Transverse colon (tissue), 4 donors: Measurements from ENCODE around the gene JAG1. TPM values are rescaled to one million over a fixed set of nuclear protein-coding genes. Genes with fewer than 3 reads are reported as not detected.

Experiments used
- DNase-seq: peaks from one replicate; pipeline ENCODE4 v3.0.0-alpha.2; 2019
- H3K27ac ChIP-seq, 4 donors: fragments of 200-600 bp; sonication (generic); 2 replicates each; pipeline ENCODE4 v1.5.1; 2016 to 2018; ENCODE audit warnings: inconsistent platforms in 4 of 4
- H3K27me3 ChIP-seq: fragments of 200-600 bp; sonication (generic); 2 replicates; pipeline ENCODE4 v1.5.1; 2017; ENCODE audit warnings: inconsistent platforms
- H3K36me3 ChIP-seq, 4 donors: fragments of 200-600 bp; sonication (generic); 2 replicates each; pipeline ENCODE4 v1.5.1; 2017 to 2019; ENCODE audit warnings: inconsistent platforms in 4 of 4
- H3K4me1 ChIP-seq, 4 donors: fragments of 200-600 bp; sonication (generic); 2 replicates each; pipeline ENCODE4 v1.5.1; 2017 to 2020; ENCODE audit warnings: inconsistent platforms in 4 of 4
- H3K4me3 ChIP-seq, 4 donors: fragments of 200-600 bp; sonication (generic); 1 replicate in 1 of 4; 2 replicates in 3 of 4; pipeline versions ENCODE4 v1.5.1 to v1.6.1; 2017 to 2019; ENCODE audit warnings: inconsistent platforms in 4 of 4
- H3K9me3 ChIP-seq, 2 donors: fragments of 200-600 bp; sonication (generic); 2 replicates each; pipeline ENCODE4 v1.5.1; 2017 to 2019; ENCODE audit warnings: inconsistent platforms in 2 of 2
- EP300 ChIP-seq: sonication (generic); formaldehyde crosslinking; IDR thresholded peaks from one replicate; pipeline ENCODE4 v1.6.1; 2017; ENCODE audit warnings: antibody characterized with exemption, low read depth
- POLR2A ChIP-seq: fragments of 450-650 bp; IDR thresholded peaks from one replicate; pipeline ENCODE4 v1.6.1; 2016; ENCODE audit warnings: antibody characterized with exemption, mild to moderate bottlenecking, moderate library complexity
- POLR2AphosphoS5 ChIP-seq, 3 donors: sonication (generic); formaldehyde crosslinking; IDR thresholded peaks; one replicate each; pipeline ENCODE4 v1.6.1; 2016; ENCODE audit warnings: antibody characterized with exemption in 3 of 3
- WGBS, 2 donors: methylation state at CpG; one replicate each; pipeline ENCODE4 v1.1.5; 2018; ENCODE audit warnings: low coverage in 1 of 2; 5-methylcytosine and 5-hydroxymethylcytosine counted together
- in situ Hi-C, 4 donors: fragments of 200-750 bp; cut with MboI; loops; one replicate each; pipeline versions ENCODE4 v1.15.0 to v1.15.1; 2017; ENCODE audit warnings: low sequenced_read_pairs in 3 of 4, low pct_ligation_motif_present in 1 of 4, low pct_unique_long_range_greater_than_20kb in 1 of 4
- intact Hi-C: fragments of 100-400 bp; cut with DNase I; formaldehyde crosslinking; loops from one replicate; pipeline ENCODE4 v1.15.1; 2023; ENCODE audit warnings: low total_unique reads
- total RNA-seq, 4 donors: library from RNA; depleted of rRNA; stranded (reverse); fragments of >200 nt; gene quantifications; one replicate each; pipeline ENCODE4 v1.1.0, GENCODE V29; 2016
- TF ChIP-seq, protein P1 (sequence below), 5 experiments: fragments of 200-600 bp in 3 of 5; fragments of 450-650 bp in 2 of 5; sonication (generic) in 3 of 5; IDR thresholded peaks; 1 replicate in 2 of 5; 2 replicates in 3 of 5; pipeline ENCODE4 v1.5.1; 2016 to 2017; ENCODE audit warnings: antibody characterized with exemption in 5 of 5, inconsistent platforms in 3 of 5, mild to moderate bottlenecking in 2 of 5, moderate library complexity in 1 of 5

Gene JAG1
- total RNA-seq, 4 donors from 2014 or later, result 75.0 to 117 (median 109) TPM

DNA sequence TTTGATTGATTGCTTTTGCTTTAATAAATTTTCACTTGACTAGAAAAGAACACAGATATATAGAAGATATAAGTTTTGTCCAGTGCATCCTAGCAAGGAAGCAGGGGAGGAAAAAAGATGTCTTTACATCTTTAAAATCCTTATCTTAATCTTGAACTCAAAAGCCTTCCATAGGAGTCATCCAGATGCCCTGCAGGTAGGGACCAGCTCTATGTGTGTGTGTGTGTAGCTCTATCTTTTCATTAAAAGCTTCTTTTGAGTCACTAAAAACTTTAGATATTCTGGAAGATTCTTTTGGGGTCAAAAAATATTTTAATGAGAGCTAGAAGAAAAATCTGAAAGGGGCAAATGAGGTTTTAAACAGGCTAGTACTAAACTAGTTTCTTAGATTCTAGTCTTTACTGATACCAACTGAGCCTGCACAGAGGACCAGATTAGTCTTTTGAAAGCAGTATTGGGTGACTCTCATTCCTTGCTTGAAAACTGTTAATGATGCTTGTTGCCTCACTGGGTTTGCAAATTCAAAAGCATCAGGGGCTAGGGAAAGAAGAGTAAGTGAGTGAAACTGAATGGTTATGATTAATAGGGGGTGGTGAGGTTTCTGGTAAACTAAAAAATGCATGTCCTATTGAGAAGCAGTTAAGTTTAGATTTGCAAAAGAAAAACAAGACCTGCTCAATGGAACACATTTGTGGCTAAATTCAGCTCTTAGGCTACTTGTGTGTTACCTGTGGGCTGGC is 40.6 kb upstream of the JAG1 start:
- in situ Hi-C loops, result no loop called here
- Histone ChIP-seq H3K27ac (no peak overlapping the region), H3K4me3 (no peak overlapping the region), H3K4me1 (peaks cover 14 to 48% (median 24%) of the 10 kb centered on the region in 4 donors), H3K36me3 (no peaks in the 10 kb centered on the region), H3K27me3 (no peaks in the 10 kb centered on the region), H3K9me3 (no peaks in the 10 kb centered on the region)
- no peak for TF ChIP-seq EP300
- TF ChIP-seq POLR2A, result no peak
- TF ChIP-seq, protein P1, sequence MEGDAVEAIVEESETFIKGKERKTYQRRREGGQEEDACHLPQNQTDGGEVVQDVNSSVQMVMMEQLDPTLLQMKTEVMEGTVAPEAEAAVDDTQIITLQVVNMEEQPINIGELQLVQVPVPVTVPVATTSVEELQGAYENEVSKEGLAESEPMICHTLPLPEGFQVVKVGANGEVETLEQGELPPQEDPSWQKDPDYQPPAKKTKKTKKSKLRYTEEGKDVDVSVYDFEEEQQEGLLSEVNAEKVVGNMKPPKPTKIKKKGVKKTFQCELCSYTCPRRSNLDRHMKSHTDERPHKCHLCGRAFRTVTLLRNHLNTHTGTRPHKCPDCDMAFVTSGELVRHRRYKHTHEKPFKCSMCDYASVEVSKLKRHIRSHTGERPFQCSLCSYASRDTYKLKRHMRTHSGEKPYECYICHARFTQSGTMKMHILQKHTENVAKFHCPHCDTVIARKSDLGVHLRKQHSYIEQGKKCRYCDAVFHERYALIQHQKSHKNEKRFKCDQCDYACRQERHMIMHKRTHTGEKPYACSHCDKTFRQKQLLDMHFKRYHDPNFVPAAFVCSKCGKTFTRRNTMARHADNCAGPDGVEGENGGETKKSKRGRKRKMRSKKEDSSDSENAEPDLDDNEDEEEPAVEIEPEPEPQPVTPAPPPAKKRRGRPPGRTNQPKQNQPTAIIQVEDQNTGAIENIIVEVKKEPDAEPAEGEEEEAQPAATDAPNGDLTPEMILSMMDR (IDR thresholded peaks at IDR 0.05), result no peak
- no peak for TF ChIP-seq POLR2AphosphoS5 (IDR thresholded peaks at IDR 0.05)
- intact Hi-C loops, result no loop called here
- no peak for DNase-seq

DNA sequence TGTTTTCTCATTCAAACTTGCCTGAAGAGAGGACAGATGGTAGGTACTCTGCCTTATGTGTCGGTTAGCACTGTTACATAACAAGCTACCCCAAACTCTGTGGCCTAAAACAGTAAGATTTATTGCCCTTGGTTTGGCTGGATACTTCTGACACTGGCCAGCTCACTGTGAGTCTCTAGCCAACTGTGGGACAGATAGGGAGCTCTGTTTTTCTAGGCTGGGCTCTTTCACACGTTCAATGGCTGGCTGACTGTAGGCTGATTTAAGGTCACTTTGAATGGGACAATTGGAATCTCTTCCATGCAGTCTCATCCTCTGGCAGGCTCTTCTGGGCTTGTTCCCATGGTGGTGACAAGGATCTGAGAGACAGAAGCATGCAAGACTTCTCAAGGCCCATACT is 39.4 kb upstream of the JAG1 start:
- intact Hi-C loops, result no loop called here
- no peak for TF ChIP-seq POLR2AphosphoS5 (IDR thresholded peaks at IDR 0.05)
- no peak for TF ChIP-seq POLR2A
- no peak for TF ChIP-seq EP300
- TF ChIP-seq, protein P1 (IDR thresholded peaks at IDR 0.05), result no peak
- H3K27me3 ChIP-seq, result no peaks in the 10 kb centered on the region
- no peaks in the 10 kb centered on the region for H3K36me3 ChIP-seq
- no peak overlapping the region for H3K27ac ChIP-seq
- DNase-seq, result no peak
- peaks cover 14 to 55% (median 30%) of the 10 kb centered on the region in 4 donors for H3K4me1 ChIP-seq
- in situ Hi-C loops, result no loop called here
- no peaks in the 10 kb centered on the region for H3K9me3 ChIP-seq
- 57% methylated on average over 2 of the region's 2 CpGs; no CpG with 5 or more reads in 1 of the 2 donors for WGBS, 2 donors
- no peak overlapping the region for H3K4me3 ChIP-seq

DNA sequence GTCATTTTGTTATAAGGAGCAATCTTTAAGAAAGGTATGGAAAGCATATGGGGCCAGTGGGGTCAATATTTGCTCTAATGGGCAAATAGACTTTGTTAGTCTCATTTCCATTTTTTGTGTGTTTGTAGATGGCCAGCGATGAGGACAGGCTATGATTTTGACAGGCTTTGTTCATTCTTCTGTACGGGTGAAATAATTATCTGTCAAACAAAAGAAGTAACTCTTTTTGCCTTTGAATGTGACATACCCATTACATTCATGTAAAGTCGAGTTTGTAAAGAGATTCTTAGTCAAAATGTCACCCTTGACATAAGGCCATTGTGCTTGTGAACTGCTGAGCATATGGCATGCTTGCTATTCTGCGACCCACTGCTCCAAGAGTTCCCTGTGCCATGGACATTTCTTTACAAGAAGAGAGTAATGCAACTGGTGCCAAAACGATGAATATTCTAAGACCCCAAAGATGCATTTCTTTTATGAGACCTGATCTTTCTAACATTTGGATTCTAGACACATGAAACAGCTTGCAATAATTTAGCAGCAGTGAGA is 38.2 kb upstream of the JAG1 start:
- Histone ChIP-seq H3K4me3 (no peak overlapping the region), H3K27ac (peak overlapping the region; percentile 19 to 52 (median 36)), H3K36me3 (no peaks in the 10 kb centered on the region), H3K9me3 (no peaks in the 10 kb centered on the region), H3K27me3 (no peaks in the 10 kb centered on the region), H3K4me1 (peaks cover 12 to 53% (median 27%) of the 10 kb centered on the region in 4 donors)
- intact Hi-C loops (no loop called here), in situ Hi-C loops (no loop called here)
- no peak for TF ChIP-seq POLR2A
- TF ChIP-seq, protein P1 (IDR thresholded peaks at IDR 0.05), result no peak
- no peak for TF ChIP-seq EP300
- no peak for TF ChIP-seq POLR2AphosphoS5 (IDR thresholded peaks at IDR 0.05)
- WGBS, 2 donors, result 78 to 84% methylated on average over 5 of the region's 5 CpGs
- no peak for DNase-seq

DNA sequence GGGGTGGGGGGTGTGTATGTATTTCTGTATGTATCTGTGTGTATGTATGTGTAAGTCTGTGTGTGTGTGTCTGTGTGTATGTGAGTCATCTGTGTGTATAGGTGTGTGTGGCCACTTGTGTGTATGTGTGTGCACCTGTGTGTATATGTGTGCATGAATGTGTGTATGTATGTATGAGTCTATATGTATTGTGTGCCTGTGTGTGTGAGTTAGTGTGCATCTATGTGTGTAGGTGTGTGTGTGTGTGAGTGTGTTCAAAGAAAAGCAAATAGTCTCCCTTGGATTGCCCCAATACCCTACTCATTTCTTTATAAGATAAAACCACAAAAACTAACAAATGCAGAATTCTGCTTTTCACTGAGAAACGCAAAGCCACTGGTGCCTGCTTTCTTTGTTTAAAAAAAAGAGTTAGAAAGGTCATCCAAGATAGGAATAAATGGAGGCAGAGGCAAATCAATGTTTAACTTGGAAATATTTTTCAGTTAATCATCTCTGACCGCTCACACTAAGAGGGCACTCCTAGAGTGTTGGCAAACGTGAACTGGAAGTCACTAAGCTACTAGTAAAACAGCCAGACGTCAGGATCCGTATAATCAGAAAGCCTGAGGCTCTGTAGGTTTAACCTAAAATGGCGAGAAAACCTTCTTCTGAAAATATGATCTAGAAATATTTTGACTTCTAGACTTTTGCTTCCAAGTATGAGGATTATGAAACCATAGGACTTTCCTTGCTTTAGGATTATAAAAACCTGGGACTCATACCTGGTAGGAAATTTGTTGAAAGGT is 37.4 kb upstream of the JAG1 start:
- no peaks in the 10 kb centered on the region for H3K9me3 ChIP-seq
- 43 to 67% methylated on average over 5 to 6 of the region's 6 CpGs for whole genome bisulfite sequencing, 2 donors
- no peaks in the 10 kb centered on the region for H3K36me3 ChIP-seq
- H3K27me3 ChIP-seq, result no peaks in the 10 kb centered on the region
- DNase-seq, result no peak
- in situ Hi-C loops (no loop called here), intact Hi-C loops (no loop called here)
- peaks cover 5 to 45% (median 19%) of the 10 kb centered on the region in 4 donors for H3K4me1 ChIP-seq
- no peak overlapping the region for H3K4me3 ChIP-seq
- H3K27ac ChIP-seq, result peak overlapping the region; percentile 19 to 52 (median 36)
- TF ChIP-seq POLR2AphosphoS5 (IDR thresholded peaks at IDR 0.05) (no peak), EP300 (no peak)
- TF ChIP-seq, protein P1 (IDR thresholded peaks at IDR 0.05), result no peak
